SK-N-MC (cell line): ENCODE results near the gene RHCG.

Source experiments
- EZH2 ChIP-seq: fragments of 200-600 bp; sonication (generic); IDR thresholded peaks from one replicate; pipeline ENCODE4 v1.6.1; 2017; ENCODE audit warnings: antibody characterized with exemption
- FOXP2 ChIP-seq: optimal IDR thresholded peaks from 2 replicates; pipeline ENCODE3; 2011; ENCODE audit warnings: mild to moderate bottlenecking, moderate library complexity; ENCODE audit not compliant: insufficient read depth; ENCODE audit errors: extremely low read length, control extremely low read depth
- POLR2AphosphoS5 ChIP-seq: IDR thresholded peaks from 2 replicates; pipeline ENCODE4 v1.6.1; 2012; ENCODE audit warnings: mild to moderate bottlenecking, low read depth, low read length, borderline replicate concordance

GRCh38 chr15:89443581-89443980, 52.8 kb downstream of the RHCG start:
- TF ChIP-seq EZH2 (no peak), POLR2AphosphoS5 (no peak), FOXP2 (no peak)
